Stimulated activated CD8-positive, alpha-beta memory T cell treated with anti-CD3 and anti-CD28 coated beads, Interleukin-4, amount 100 ng/mL, for 48 hours (primary cell): ENCODE measurements around the gene GRIN2A.

ENCODE experiments used
- DNase-seq: peaks from one replicate; pipeline ENCODE4 v3.0.0-alpha.2; 2020

GRIN2A gene

DNA sequence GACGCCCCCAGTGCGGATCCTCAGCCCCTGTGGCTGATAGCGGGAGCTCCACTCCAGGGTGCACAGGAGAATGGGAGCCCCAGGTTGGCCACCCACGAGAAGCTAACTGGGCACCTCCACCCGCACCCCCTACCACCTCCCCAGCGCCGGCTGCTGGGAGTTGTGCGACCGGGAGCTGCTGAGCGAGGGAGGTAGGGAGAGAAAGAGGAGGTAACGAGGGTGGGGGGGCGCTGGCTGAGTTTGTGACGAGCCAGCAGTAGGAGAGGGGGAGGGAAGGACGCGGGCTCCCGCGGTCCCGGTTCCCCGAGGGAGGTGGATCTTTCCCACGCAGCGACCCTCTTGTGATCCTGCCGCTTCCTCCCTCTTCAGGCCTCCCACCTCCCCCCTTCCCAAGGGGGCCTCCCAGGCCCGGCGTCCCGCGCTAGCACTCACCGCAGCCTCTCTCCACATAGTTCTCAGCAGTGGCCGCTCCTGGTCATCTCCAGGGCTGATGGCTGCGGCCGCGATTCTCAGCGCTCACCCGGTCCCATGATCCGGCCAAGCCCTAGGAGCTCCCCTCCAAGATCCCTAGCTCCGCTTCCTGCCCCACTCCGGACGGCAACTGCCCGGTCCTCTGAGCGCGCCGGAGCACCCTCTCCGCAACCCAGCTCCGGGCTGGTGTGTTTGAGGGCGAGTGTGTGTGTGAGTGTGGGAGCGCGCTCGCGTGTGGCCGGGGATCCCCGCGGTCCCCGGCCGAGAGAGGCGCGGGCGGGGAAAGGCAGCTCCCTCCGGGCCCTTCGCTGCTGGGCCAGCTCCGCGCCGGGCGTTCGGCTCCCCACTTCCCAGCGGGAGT, at the start of gene GRIN2A:
GRIN2A (minus strand) TSS at position 207 of the 832 bp plus-strand sequence. CDS start 2,017 bp downstream, outside the sequence.
- DNase-seq: no peak

DNA sequence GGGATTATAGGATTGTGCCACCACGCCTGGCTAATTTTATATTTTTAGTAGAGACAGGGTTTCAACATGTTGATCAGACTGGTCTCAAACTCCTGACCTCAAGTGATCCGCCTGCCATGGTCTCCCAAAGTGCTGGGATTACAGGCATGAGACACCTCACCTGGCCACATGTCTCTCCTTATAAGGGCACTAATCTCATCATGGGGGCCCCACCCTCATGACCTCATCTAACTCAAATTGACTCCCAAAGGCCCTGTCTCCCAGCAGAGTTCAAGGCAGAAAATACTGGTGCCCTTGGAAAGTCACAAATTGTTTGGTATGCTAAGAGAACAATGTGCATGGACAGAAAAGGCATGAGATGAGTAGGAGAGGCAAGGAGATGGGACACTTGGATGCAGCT, 49.3 kb upstream of the GRIN2A start:
- DNase-seq: no peak

DNA sequence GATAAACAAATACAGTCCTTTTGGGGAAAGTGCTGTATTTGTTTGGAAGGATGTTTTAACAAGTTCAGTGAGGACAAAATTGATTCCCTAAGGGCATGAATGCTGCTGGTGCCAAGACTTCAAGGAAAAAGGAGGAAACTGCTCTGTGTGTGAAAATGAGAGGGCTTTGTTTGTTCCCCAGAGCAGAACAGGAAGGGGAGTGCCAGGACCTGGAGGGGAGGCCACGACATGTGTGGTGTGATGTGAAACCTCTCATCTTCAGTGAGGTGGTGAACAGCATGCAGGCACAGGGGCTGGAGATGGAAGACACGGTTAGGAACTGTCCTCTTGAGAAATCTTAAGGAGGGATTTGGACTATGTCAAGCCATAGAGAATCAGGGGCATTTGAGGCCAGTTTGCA, 46.6 kb upstream of the GRIN2A start:
- no peak for DNase-seq

DNA sequence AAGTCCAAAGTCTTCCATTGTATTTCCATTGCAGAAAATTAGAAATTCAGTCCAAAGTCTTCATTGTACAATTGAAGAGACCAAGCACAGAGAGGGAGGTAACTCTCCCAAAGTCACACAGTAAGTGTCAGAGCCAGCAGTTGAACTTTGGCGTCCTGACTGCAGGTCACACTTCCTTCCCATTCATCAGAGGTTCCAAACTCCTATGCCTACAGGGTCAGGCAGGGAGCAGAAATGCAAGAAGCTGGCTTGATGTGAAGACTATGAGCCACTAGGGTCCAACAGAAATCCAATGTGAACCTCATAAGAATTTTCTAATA, 44.7 kb upstream of the GRIN2A start:
- DNase-seq: no peak

DNA sequence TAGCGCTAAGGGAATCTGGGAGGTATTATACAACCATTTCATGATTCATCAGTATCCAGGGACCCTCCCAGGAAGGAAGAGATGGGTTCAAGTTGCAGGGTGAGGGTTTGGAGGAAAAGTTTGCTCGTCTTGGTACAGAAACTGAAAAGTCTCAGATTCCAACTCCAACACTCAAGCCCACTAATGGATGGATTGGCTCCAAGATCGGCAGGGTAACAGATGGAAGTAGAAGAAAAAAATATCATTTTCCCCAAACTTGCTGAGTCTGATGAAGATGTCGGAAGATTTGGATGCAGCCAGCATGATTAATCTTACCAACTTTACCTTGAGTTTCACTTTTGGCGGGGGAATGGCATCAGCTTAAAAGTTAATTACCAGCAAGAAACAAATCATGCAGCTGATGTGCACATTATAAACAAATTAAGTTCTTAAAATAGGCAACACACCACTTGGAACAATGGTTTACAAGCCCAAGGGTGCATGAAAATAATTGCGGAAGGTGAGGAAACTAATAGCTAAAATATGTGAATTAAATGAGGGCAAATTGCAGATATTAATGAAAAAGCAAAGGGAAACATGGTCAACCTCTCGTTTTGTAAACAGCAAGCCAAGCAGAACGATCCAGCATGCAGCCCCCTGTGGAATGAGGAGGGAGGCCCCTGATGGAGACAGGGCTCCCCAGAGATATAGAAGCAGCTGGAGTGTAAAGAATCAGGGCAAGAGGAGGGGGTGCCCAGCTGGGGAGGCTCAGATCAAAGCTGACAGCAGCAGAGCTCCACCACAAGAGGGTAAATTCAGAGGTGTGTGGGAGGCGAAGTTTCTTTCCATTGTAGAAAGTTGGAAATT, 44.1 kb upstream of the GRIN2A start:
- no peak for DNase-seq

DNA sequence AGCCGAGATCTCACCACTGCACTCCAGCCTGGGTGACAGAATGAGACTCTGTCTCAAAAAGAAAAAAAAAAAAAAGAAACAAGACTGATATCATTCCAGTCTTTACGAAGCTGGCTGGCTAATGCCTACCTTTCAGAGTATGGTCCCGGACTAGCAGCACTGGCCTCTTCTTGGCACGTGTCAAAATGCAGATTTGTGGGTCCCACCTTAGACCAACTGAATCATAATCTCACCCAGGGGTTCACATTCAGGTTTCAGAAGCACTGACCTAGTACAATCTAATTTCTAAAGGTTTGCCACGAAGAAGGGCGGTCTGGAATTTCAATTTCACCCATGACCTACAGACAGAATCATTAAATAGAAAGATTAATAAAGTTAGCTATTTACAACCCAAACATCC, 43.4 kb upstream of the GRIN2A start:
- no peak for DNase-seq

DNA sequence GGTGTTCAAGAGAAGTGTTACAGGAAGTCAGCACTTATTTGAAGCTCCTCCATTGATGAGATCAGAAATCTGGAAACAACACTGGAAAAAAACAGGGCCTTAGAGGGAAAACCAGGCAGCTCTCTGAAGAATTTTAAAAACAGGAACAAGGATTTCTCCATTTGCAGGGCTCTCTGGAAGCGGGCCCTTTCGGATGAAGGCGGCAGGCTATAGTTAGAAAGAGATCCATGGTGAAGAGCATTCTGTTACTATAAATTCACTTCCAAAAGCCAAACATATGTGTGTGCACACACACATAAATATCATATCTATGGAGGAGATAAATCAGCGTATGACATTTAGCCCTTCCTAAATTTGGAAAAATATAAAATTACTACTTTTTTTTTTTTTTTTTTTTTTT, 42.6 kb upstream of the GRIN2A start:
- no peak for DNase-seq

DNA sequence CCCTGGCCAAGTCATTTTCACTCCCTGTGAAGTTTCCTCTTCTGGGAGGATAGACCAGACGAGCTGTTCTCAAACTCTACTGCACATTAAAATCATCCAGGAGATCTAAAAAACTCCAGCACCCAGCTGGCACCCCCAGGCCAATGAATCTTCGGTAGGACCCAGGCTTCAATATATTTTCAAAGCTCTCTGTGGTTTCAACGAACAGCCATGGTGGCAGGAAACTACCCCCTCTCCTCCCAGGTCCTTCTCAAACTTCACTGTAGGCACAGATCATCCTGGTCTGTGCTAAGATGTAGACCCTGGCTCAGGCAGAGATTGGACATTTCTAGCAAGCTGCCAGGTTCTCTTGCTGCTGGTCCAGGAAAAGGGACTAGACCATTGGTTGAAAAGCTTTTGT, 38.7 kb upstream of the GRIN2A start:
- DNase-seq: no peak

DNA sequence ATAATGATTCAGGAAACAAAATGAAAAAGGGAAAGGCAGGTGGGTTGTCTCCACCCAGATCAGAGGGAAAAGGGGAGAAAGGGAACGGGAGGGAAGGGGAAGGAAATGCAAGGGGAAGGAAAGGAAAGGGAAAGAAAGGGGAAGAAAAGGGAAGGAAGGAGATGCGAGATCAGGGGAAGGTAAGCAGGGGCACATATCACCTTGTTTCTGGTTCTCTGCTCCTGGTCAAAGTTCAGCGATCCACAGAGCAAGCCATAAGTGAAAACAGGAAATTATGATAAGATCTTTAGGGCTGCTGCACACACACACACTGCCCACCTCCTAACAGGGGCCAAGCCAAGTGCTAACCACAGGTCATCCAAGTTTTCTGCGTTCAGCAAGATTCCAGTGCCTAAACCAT, 37.5 kb upstream of the GRIN2A start:
- DNase-seq: no peak

DNA sequence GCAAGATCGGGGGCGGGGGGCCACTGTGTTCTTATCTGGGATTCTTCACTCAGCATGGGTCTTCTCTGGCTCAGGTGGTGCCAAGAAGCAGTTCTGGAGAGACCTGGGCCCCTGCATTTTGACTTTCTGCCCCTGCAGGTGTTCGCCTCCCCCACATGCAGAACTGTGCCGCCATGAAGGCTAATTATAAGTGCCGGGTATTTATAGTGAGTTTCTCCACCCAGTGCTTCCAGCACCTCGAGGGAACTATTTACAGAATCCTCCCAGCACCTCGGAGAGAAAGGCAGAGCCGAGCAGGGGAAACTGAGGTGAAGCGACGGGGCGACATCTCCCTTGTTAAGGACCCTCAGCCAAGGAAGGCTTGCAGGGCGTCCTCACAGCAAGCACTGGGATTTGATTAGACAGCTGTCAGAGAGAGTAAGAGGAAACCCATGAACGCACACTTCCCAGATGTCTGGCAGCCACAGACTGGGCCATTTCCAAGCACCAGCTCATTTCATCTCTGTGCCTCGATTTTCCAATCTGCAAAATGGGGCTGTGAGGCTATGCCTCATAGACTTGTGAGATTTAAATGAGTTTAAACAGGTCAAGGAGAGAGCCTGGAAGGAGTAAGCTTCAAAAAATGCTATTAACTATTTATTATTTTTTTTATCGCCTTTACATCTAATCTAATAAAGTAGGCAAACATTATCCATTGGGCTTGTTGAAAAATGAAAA, 36.4 kb upstream of the GRIN2A start:
- no peak for DNase-seq

DNA sequence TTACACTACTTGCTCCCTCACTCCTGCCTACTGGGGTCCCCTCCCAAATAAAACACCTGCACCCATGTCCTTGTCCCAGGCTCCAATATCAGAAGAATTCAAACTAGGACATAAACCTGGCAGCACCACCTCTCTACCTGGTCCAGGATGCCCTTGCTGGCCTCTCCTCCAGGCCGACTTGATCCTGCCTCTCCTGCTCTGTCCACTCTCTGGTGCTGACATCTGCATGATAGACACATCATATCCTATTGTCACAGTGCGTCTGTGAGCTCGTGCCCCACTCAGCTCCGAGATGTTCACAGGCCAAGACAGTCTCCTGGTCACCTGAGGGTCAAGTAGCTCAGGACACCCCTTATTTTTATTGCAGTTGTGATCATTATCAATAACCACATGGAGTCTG, 31.5 kb upstream of the GRIN2A start:
- no peak for DNase-seq

DNA sequence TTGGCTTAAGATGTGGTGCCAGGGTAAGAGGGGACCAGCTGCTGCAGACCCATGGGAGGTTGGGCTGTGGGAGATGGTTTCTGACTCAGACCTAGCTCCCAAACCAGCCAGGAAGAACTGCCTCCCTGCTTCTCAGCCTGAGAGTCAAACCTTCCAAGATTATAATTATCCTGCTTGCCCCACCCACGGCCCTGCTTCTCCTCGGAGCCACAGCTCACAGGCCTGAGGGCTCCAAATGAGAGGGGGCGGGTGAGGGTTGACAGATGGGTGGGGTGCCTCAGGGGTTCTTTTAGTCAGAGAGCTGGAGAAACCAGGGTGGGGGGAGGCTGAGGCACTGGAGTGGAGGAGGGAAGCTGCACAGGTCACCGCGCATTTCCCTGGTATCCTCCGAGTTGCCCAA, 28.7 kb upstream of the GRIN2A start:
- no peak for DNase-seq

DNA sequence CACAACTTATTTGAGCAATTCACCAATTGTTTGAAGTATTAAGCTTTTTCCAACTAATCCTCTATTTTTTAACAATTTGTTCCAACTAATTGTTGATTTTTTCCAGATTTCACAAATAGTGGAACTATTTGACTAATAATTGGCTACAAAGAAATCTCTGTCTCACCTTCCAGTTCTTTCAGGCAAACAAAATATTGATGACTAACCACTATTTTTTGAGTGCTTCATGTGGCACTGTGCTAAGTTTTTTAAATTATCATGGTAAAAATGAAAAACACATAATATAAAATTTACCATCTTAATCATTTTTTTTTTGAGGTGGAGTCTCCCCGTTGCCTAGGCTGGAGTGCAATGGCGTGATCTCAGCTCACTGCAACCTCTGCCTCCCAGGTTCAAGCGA, 24.6 kb upstream of the GRIN2A start:
- no peak for DNase-seq

DNA sequence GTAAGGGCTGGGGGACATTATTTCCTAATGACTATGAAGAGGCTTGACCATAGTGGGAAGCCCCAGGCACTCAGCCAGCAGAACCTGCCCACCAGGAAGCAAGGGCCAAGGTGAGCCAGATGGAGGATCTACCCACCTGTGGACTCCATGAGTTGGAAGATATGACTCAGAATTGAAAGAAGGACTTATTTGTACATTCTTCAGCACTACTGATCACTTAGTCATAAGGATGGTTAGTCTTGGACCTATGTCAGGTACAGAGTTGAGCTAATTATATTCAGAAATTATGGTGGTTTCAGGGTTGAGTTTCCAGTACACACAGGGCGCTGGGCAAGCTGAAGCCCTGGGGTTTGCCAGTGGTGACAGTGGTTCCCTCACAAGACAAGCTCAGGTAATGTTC, 24.0 kb upstream of the GRIN2A start:
- no peak for DNase-seq

DNA sequence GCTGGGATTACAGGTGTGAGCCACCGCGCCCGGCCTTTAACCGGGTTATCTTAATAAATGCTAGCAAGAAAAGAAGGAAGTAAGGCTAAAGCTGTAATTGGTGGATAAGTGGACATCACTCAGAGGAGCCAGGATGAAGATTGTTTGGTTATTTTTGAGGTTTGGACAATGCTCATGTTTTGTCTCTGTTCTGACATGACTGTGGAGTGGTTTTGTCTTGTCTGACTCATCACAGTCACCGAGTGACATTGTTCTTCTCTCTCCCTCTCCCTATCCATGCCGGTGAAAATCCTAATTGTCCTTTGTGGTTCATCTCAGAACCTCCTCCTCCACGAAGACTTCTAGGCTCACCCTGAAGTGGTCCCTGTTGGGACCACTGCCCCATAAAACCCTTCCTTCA, 23.5 kb upstream of the GRIN2A start:
- DNase-seq: no peak

DNA sequence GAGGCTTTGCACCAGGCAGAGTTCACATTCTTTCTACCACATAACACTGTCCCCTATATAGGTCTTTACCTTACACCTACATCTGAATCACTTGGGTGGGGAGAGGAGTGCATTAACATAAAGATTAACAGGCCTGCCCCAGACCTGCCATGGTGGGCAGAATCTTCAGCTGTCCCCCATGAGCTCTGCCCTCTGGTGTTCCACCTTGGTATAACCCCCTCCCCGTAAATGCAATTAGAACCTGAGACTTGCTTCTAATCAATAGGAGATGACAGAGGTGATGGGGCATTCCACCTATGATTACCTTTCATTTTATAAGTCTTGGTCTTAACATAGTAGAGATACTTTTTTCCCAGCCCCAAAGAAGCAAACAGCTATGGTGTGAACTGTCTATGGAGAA, 20.4 kb upstream of the GRIN2A start:
- no peak for DNase-seq

DNA sequence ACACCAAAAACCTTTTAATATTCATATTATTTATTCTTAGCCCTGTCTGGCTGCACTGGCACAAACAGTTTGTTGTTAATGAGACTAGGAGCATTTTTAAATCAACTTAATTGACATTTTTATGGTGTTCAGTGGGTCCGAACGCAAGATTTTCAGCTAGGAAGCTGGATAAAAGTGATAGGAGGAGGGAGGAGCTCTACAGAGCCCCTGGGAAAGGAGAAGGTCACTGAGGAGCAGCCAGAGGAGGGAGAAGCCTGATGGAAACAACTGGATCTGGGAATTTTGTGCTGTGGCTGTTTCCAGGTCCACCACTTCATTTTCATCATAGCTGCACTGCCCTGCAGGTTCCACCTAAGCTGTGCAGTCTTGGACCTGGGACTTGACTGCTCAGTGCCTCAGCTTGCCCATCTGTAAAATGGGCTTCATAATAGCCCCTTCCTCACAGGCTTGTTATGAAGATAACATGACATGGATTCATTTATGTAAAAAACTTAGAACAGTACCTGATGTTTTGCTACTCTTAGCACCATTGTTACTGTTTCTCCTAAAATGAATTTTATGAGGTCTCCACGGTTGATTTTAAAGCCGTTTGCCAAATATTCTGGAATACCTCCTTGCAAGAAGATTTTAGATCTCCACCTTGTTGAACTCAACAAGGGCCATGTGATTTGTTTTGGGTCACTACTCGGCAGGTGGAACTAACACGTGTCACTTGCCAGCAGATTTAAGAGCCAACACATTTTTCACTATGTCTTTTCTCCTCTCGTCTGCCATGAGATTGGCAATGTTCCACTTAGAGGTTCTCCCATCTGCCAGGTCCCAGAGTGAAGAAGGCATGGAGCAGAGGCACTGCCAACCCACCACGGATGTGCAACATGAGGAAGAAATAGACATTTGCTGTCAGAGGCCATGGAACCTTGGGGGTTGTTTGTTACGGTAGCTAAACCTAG, 18.7 kb upstream of the GRIN2A start:
- no peak for DNase-seq

DNA sequence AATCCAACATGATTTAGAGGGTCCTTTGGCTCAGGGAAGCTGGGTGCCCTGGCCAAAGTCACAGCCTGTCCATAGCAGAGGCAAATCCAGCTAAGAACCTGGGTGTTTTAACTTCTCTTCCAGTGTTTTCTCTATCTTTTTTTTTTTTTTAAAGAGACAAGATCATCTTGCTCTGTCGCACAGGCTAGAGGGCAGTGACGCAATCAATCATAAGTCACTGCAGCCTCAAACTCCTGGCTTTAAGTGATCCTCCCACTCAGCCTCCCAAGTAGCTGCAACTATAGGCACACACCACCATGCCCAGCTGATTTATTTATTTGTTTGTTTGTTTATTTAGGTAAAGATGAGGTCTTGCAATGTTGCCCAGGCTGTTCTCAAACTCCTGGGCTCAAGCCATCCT, 14.8 kb upstream of the GRIN2A start:
- no peak for DNase-seq

DNA sequence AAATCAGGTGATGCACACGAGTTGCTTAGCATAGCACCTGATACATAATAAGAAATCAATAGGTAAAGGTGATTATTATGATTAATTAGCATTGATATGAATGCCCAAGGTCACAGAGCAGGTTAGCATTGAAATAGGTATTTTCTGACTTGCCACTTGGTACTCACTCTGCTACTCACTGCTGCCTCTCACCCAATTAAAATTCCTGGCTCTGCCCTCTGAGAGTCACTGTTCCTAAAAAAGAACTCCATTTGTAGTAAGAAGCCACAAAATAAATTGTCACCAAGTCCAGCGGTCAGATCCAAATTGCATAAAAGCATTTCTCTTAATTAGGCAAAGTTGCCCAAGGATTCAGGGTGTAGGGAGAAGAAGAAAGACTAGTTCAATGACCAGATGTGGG, 8.9 kb upstream of the GRIN2A start:
- no peak for DNase-seq

DNA sequence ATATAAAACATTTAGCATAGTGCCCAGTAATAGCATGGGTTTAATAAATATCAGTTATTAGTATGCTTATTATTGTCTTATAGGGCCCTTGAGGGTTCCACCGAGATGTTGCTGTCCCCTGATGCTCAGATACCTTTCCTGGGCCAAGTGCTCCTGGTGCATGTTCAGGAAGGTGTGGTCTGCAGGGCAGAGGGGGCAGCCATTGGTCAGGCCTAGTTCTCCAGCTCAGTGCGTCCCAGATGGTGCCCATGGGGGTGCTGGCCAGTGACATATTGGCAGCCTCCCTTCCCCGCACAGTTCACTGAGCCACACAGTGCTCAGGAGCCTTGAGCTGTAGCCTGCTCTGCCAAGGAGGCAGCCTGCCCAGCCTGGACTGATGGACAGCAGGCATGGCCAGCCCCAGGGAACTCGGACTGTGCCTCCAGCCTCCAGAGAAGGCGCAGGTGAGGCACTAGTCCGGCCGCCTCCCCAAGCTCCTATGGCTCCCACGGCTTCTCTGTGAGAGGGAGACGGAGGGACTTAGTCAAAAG, 7.7 kb upstream of the GRIN2A start:
- no peak for DNase-seq

DNA sequence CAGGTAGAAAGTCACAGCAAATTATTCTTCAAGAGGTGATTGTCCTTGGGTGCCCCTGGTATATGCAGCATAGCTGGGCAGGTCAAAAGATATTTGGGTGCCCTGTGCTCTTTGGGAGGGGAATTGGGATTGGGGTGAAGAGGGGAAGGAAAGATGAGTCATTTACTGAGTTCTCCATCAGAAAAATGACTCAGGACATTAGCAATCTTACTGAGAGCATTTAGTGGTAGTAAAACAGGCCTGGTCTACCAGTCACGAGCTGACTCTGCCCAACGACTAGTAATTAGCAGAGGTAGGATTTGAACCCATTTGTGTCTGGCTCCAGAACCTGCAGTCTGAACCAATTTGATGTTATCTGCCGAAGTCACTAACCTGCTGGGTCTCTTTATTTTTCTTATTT, 6.0 kb upstream of the GRIN2A start:
- no peak for DNase-seq
